Stimulated activated CD8-positive, alpha-beta memory T cell treated with anti-CD3 and anti-CD28 coated beads, Interleukin-7, amount 100 ng/mL, for 24 hours (primary cell): Measurements from ENCODE around the gene EIF2S3.
"Not testable (repeated sequence)": the region's sequence is repeated elsewhere in the genome, so short reads cannot be mapped to it uniquely, and the experiment has no call there.

ENCODE experiments used
- DNase-seq: peaks from one replicate; pipeline ENCODE4 v3.0.0-alpha.2; 2020; ENCODE audit warnings: low read depth

Gene EIF2S3

DNA sequence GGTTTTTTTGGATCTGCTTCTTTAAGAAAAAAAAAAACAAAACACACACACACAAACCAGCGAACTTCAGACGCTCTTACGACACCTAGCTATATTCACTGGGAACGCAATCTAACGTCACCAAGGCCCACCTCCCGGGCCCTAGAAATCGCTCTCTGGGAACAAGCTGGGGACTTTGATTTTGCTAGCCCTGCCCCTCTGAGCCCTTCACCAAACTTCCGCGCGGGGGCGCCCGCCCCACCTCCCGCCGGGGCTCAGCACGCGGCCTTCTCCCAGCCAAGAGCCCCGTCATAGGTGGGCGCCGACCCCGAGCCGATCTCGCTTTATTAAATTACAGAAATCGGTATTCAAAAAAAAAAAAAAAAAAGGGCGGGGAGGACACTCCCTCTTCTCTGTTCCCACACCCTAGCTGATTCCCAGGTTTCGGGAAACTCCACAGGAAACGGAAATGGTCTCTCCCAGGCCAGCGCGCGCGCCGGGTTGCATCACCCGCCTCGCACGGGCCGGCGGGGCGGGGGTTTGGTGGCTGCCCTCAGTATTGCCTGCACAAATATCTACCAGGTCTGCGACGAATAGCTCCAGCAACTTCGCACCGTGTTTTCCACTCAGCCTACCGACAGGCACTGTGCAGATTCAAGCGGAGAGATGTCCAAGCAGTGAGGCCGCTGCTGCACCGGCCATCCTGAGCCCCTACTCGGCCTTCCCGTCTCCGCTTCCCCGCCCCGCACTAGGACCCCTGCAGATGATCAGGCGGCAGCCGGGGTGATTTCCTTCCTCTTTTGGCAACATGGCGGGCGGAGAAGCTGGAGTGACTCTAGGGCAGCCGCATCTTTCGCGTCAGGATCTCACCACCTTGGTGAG is at the start of gene EIF2S3:
Gene EIF2S3 (plus strand): TSS at position 775 of the 861 bp plus-strand sequence. CDS start 13 bp downstream, at position 788.
- peak; percentile 63 for DNase-seq

DNA sequence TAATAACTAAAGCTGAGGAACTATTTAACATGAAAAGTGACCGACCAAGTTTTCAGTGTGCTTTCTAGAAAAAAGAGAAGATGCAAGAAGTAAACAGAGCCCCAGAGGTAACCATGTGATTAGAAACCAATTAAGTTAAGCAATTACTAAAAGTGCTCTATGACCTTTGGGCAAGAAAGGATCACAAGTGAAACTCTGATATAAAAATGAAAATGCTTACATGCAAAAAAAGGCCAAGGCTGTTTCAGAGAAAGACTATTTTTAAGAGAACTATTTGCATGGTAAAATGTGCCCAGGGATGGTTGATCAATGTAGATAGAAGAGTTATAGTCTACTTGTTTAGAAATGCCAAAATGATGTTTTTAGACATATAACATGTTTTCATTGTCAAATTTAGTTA is 49.7 kb upstream of the EIF2S3 start:
- DNase-seq = no peak

DNA sequence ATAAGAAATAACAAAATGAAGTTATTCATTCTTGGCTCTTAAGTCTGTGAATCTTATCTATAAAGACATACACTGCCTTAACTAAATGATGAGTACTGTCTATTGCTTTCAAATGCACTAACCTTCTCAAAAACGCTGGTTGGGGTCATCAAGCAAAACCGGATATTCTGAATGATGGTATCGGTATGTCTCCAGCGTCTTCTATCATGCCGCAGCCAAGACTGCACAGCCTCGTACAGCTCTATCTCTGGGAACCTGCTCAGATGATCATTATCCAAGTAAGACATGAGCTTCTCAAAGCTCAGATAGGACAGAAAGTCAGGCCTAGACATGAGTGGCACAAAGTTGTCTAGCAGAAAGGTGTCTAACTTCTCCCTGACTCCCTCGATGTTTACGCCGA is 48.9 kb upstream of the EIF2S3 start:
- DNase-seq = no peak

DNA sequence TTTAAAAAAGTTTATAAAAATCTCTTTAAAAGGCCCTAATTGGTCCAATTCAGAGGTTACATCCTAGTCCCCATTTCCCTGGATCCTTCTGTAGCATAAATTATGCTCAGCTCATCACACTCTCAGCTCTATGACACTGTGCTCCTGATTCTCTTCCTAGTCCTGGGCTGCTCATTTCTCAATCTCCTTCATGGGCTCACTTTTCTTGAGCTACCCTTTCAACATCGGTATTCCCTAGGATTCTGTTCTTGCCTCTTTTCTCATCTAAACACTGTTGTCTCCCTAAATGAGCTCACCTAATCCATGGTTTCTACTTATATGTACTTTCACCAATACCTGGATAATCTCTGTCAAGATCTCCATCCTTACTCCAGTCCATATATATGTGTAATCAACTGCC is 42.5 kb upstream of the EIF2S3 start:
- DNase-seq = no peak

DNA sequence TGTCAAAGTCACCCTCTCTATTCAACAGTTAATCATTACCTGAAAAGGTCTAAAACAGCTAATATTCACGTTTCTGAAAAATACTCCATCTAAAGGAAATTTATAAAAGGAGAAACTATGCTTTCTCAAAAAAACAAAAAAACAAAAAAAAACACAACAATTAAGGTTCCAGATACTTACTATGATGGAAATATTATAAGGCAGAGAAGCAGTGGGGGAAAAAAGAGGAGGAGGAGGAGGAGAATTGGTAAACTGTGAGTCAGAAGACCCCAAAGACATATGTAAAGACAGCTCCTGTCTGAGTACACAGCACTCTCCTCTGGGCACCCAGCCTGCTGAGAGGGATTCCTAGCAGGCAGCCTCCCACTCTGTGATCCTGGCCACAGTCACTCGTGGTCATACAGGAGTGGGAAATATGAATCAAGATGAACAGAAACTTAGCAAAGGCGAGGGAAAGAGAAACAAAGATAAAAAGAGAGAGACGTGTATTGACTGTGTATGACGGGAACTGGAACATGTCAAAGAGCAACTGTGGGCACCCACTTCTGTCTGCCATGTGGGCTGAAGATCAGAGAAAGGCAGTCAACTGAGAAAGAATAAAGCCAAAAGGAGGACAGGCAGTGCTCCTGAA is 40.3 kb upstream of the EIF2S3 start:
- DNase-seq = no peak

DNA sequence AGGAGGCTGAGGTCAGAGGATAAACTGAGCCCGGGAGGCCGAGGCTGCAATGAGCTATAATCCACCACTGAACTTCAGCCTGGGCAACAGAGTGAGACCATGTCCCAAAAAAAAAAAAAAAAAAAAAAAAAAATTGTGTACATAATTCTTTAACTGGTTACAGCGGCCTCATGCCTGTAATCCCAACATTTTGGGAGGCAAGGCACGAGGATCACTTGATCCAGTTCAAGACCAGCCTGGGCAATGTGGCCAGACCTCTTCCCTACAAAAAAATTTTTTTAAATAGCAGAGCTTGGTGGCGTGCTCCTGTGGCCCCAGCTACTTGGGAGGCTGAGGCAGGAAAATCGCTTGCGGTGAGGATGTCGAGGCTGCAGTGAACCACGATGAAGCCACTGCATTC is 37.1 kb upstream of the EIF2S3 start:
- DNase-seq = no peak

DNA sequence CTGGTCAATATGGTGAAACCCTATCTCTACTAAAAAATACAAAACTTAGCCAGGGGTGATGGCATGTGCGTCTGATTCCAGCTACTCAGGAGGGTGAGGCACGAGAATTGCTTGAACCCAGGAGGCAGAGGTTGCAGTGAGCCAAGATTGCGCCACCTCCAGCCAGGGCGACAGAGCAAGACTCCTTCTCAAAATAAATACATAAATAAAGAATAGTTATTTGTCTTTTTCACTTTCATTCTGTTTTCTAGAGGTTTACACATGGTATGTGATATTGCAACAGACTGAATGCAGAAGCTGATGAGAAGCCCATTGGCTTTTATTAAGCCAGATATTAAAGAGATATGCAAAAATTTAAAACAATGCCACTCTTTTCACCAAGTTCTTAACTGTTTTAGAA is 35.9 kb upstream of the EIF2S3 start:
- DNase-seq = no peak

DNA sequence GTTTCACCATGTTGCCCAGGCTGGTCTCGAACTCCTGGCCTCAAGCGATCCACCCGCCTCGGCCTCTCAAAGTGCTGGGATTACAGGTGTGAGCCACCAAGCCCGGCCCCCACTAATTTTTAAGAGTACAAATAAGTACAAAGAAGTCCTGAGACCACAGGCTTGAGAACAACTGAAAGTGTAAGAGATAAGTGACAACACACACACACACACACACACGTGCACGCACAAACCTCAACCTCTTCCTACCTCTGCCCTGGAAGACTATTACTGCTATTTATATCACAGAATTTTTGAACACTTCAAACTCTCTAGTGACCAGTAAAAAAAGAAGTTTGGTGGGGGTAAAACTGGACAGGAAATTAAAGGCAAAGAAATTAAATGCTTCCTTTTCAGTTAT is 35.3 kb upstream of the EIF2S3 start:
- no peak for DNase-seq

DNA sequence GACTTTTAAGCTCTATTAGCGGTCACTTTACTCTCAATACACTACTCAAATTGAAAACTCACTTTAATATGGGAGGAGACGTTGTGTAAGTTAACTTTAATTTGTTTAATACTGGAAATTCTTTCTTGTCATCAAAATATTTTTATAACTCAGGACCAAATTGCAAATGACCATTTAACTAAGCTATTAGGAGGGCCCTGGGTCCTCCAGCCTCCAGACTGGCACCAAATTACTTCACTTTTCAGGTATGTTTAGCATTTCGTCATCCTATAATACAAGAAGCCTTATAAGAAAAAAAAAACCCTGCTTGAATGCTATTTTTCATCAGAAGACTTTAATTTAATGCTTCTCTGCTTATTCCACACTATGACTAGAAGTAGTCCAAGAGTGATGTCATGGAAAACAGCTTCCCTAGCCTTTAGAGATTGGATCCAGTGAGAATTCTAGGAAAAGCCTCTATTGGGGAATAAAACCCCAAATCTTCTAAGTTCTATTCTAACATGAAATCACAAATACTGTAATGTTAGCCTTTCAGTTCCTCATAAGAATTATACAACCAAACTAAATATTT is 34.4 kb upstream of the EIF2S3 start:
- no peak for DNase-seq

DNA sequence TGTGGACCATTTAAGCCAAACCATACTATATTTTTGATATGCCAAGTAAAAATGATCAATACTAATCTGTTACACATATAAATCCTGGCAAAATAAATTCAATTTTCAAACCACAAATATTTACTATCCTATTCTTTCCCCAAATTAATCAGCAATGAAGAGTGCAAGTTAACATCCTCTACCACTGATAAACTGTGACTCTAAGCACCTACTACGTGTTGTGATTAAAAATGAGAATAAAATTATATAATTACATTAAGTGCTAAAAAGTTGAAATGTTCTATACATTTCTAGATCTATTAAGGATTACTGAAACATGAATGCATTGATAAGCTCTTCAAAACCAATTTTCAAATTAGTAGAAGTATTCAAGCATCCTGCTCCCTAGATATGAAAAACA is 31.2 kb upstream of the EIF2S3 start:
- no peak for DNase-seq

DNA sequence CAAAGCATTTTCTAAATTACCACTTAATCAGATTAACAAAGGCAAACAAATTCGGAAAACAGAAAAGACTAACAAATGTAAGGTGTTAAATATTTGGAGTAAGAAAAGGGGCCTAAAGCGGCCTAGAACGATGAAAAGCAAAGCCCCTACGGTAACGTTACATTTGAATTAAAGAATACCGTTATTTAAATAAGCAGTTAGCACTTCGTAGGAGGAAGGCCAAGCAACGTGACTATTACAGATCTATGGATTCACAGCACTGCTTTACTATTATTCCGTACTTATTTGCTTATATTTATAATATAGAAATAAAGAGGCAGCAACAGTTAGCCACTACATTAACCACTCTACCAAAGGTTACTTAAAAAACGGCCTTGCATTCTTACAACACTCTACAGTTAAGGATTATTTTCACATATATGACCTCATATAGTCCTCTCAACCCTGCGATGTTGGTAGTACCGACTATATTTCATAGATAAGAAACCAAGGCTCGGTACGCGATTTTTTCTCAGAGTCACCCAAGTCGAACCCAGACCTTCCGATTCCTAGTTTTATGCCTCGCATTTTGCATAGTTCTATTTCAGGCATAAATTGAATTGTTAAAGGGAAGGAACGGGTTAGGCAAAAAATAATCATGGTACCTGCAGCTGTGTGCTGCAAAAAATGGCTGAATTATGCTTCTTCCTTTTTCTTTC is 30.6 kb upstream of the EIF2S3 start:
- DNase-seq = no peak

DNA sequence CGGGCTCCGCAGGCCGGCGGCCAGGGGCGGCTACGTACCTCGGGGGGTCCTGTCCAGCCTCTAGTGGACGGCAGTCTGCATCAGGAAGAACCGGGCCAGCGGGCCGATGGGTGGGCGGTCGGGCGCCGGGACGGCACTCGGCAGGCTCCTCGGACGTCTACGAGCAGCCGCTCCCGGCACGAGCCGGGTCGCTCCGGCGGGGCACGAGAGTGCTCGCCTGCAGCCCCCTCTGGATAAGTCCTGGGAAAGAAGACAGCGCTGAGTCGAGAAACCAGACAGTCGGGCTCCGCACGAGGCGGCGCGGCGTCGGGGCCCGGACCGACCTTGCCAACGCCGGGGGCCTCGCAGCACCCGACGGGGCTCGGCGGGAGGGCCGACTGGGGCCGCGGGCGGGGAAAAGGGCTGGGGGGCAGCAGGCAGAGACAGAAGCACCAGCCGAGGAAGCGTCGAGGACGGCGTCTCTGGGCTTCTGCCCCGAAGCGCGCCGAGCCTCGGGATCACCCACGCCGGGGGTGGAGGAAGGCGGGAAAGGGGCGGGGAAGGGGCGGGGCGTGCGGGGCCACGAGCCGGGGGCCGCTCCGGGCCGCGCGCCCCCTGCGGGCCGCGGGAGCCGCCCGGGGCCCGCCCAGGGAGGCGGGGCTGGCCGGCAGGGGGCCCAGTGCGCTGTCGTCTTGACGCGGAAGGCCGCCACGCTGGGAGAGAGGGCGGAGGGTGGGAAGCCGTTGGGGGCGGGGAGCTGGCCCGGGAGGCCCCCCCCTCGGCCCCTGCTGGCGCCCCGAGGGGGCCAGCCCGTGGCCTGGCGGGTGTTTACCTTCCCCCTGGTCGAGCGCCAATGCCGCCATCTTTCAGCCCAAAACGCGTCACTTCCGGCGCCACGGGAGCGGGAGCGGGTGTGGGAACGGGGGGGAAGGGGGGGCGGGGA is 29.7 kb upstream of the EIF2S3 start:
- peak; percentile 58 for DNase-seq

DNA sequence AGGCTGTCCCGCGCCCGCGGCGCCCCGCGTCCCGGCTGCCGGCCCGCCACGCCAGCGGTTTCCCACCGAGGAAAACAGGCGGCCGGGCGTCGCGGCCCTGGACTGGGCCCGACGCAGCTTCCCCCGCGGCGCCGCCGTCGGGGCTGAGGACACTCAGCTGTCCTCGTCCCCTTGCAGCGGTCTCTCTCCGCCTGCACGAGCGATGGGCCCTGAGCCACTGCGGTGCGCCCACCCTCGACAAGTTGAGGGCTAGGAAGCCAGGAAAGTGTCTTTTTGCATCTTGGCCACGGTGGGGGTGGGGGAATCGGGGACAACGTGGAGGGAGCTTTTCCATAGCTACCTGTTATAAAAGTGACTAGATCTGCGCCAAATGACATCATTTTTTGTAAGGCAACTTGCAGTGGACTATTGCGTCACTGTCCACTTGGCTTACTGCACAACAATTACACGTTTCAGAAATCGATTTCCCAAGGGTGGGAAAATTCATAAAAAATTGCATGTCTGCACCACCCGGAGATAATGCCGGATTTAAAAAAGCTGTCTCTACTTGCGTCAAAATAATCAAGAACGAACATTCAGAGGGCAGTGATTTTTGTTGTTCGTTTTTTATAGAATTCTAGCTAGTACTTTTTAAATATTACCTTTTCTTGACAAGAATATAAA is 28.9 kb upstream of the EIF2S3 start:
- no peak for DNase-seq

DNA sequence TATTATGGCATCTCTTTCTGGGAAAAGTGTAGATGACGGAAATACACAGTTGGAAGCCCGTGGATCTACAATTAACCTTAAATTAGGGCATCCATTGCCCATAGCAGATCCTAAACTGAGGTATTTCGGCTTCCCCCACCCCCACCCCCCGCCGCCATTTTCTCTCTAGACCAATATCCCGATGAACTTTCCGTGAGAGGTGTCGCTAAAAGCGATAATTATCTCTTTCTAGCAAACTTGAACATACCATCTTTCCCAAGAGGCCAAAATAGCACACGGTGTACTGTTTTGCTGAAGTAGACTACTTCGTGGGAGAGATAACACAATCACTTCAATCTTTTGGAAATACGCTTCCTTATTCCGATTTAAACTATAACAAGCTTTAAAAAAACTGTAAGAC is 28.3 kb upstream of the EIF2S3 start:
- no peak for DNase-seq

DNA sequence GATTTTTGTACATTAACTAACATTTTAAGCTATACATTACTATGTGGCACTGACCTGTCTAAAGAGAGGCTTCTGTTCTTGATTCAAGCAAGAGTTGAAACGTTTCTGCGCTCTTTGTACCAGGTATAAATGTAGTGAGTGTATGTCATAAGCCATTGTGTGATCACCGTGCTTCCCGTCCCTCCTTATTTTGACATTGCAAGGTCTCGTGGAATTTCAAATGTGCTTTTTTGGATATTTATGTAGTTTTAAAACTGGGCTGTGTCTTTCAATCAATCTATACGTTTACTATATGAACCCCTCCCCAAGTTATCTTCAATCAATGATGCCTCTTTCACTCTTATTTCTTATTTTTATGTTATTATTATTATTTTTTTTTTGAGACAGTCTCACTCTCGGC is 27.7 kb upstream of the EIF2S3 start, which contains the start of gene KLHL15:
Gene KLHL15 (minus strand): TSS at position 101 of the 400 bp plus-strand sequence. CDS start 20,493 bp downstream, outside the sequence.
- DNase-seq = no peak

DNA sequence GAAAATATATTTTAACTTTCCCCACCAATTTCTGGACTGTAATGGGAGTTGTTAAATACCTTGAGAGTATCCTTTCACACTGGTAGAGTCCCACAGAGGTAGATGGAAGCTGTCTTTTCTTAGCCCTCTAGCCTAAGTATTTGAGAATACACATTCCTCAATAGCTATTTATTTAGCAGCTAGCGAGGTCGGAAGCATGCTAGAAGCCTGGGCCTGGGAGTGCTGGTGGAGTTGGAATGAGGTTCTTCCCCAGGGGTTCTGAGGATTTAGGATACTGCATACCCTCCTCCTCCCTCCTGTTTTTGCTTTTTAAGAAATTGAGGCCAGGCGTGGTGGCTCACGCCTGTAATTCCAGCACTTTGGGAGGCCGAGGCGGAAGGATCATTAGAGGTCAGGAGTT is 26.8 kb upstream of the EIF2S3 start:
- no peak for DNase-seq

DNA sequence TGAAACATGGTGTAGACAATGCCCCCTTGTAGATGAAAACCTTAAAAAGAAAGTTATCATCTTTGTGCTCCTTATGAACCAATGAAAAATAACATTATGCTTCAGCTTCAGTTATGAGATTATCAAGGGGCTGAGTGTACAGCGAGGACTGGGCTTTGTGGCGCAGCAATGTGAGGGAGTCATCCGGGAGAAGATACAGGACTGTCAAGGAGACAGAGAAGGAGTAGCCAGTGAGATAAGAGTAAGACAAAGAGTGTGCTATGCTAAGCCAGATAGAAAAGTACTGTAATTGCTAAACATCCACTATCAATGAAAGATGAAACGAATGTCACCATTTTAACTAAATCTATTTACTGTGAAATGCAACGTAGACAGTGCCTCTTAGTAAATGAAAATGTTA is 24.2 kb upstream of the EIF2S3 start:
- no peak for DNase-seq

DNA sequence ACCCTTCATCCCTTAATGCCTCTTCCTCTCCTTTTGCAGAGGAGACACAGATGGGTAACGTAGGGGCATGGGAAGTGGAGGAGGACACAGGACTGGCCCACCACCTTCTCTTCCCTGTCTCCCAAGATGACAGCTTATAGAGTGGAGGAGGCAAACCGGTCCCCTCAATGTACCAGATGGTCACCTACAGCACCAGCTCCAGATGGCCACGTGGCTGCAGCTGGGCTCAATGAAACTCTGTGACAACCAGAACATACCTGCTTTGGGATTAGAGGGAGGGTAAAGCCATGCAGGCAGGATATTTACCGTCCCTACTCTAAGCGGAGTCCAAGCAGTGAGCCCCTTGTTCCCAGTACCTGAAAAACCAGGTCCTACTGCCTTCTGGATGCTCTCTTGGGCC is 20.3 kb upstream of the EIF2S3 start:
- DNase-seq = no peak

DNA sequence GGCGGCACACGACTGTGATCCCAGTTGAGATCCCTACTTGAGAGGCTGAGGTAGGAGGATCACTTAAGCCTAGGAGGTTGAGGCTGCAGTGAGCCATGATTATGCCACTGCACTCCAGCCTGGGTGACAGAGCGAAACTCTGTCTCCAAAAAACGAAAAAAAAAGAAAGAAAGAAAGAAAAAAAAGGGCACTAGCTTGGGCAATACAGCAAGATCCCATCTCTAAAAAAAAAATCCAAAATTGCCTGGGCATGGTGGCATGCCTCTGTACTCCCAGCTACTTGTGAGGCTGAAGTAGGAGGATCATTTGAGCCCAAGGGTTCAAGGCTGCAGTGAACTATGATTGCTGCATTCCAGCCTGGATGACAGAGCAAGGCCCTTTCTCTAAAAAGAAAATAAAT is 17.0 kb upstream of the EIF2S3 start:
- DNase-seq = no peak

DNA sequence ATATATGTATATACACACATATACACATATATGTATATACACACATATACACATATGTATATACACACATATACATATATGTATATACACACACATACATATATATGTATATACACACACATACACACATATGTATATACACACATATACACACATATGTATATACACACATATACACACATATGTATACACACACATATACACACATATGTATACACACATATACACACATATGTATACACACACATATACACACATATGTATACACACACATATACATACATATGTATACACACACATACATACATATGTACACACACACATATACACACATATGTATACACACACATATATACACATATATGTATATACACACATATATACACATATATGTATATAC is 8.7 kb upstream of the EIF2S3 start:
- DNase-seq = not testable (repeated sequence)

DNA sequence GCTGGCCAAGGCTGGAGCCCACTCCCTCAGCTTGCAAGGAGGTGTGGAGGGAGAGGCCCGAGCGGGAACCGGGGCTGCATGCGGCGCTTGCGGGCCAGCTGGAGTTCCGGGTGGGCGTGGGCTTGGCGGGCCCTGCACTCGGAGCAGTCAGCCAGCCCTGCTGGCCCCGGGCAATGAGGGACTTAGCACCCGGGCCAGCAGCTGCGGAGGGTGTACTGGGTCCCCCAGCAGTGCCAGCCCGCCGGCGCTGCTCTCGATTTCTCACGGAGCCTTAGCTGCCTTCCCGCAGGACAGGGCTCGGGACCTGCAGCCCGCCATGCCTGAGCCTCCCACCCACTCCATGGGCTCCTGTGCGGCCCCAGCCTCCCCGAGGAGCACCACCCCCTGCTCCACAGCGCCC is 5.1 kb upstream of the EIF2S3 start:
- DNase-seq = not testable (repeated sequence)
